ENCODE data around the gene MAN2B1. TPM values are rescaled to one million over a fixed set of nuclear protein-coding genes. Genes with fewer than 3 reads are reported as not detected.
"Not testable (repeated sequence)": the region's sequence is repeated elsewhere in the genome, so short reads cannot be mapped to it uniquely, and the experiment has no call there.

MAN2B1 gene
- total RNA-seq, 6 donors from 2014 or later: 56.8 to 299 (median 121) TPM

DNA sequence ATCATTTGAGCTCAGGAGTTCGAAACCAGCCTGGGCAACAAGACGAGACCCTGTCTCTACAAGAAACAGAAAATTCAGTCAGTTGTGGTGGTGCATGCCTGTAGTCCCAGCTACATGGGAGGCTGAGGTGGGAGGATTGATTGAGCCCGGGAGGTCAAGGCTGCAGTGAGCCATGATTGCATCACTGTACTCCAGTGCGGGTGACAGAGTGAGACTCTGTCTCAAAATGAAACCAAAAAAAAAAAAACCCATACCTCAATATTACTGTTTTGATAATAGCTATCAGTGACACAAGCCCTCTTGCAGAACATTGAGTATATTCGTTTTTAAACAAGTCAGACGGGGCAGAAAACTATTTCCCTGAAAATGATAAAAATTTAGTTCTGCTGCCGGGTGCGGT, 39.6 kb downstream of the MAN2B1 start:
- Histone ChIP-seq H3K9me3 (peaks cover 9 to 20% (median 17%) of the 10 kb centered on the region in 4 donors), H3K4me1 (peaks cover 0 to 2% (median 0%) of the 10 kb centered on the region in 4 donors), H3K36me3 (peaks cover 49 to 77% (median 61%) of the 10 kb centered on the region in 4 donors), H3K27me3 (no peaks in the 10 kb centered on the region), H3K4me3 (no peak overlapping the region), H3K27ac (no peak overlapping the region)
- DNase-seq: no peak
- 88 to 99% methylated on average over 8 of the region's 8 CpGs for WGBS, 2 donors
- no peak for ATAC-seq (ENCODE audit: low FRiP score in 2 of 2)
- TF ChIP-seq EP300 (IDR thresholded peaks at IDR 0.05) (no peak), POLR2A (IDR thresholded peaks at IDR 0.05) (no peak), POLR2AphosphoS5 (IDR thresholded peaks at IDR 0.05) (no peak)
- TF ChIP-seq, protein P1, sequence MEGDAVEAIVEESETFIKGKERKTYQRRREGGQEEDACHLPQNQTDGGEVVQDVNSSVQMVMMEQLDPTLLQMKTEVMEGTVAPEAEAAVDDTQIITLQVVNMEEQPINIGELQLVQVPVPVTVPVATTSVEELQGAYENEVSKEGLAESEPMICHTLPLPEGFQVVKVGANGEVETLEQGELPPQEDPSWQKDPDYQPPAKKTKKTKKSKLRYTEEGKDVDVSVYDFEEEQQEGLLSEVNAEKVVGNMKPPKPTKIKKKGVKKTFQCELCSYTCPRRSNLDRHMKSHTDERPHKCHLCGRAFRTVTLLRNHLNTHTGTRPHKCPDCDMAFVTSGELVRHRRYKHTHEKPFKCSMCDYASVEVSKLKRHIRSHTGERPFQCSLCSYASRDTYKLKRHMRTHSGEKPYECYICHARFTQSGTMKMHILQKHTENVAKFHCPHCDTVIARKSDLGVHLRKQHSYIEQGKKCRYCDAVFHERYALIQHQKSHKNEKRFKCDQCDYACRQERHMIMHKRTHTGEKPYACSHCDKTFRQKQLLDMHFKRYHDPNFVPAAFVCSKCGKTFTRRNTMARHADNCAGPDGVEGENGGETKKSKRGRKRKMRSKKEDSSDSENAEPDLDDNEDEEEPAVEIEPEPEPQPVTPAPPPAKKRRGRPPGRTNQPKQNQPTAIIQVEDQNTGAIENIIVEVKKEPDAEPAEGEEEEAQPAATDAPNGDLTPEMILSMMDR (IDR thresholded peaks at IDR 0.05): no peak

DNA sequence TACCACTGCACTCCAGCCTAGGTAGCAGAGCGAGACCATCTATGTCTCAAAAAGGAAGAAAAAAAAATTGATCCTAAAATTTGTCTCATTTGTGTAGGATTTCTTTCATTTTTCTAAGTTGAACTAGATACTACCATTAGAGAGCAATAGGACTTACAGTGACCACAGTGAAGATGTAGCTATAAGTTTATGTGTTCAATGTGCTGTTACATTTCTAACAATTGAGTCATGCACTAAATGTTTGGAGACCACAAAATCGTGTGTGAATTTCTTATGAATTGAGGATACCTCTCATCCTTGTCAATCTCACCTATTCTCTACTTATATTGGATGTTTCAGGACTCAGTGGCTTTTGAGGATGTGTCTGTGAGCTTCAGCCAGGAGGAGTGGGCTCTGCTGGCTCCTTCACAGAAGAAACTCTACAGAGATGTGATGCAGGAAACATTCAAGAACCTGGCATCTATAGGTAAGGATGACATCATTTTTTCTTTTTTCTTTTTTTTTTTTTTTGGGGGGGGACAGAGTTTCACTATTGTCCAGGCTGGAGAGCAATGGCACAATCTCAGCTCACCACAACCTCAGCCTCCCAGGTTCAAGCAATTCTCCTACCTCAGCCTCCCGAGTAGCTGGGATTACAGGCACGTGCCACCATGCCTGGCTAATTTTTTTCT, 43.0 kb downstream of the MAN2B1 start:
- Histone ChIP-seq H3K4me1 (peaks cover 0 to 3% (median 2%) of the 10 kb centered on the region in 4 donors), H3K27me3 (no peaks in the 10 kb centered on the region), H3K27ac (no peak overlapping the region), H3K36me3 (peaks cover 39 to 55% (median 49%) of the 10 kb centered on the region in 4 donors), H3K4me3 (no peak overlapping the region), H3K9me3 (peaks cover 9 to 14% (median 14%) of the 10 kb centered on the region in 4 donors)
- ATAC-seq (ENCODE audit: low FRiP score in 2 of 2): no peak
- WGBS, 2 donors: 88 to 91% methylated on average over 4 of the region's 4 CpGs
- no peak for DNase-seq
- TF ChIP-seq, protein P1 (IDR thresholded peaks at IDR 0.05): no peak
- no peak for TF ChIP-seq EP300 (IDR thresholded peaks at IDR 0.05)

DNA sequence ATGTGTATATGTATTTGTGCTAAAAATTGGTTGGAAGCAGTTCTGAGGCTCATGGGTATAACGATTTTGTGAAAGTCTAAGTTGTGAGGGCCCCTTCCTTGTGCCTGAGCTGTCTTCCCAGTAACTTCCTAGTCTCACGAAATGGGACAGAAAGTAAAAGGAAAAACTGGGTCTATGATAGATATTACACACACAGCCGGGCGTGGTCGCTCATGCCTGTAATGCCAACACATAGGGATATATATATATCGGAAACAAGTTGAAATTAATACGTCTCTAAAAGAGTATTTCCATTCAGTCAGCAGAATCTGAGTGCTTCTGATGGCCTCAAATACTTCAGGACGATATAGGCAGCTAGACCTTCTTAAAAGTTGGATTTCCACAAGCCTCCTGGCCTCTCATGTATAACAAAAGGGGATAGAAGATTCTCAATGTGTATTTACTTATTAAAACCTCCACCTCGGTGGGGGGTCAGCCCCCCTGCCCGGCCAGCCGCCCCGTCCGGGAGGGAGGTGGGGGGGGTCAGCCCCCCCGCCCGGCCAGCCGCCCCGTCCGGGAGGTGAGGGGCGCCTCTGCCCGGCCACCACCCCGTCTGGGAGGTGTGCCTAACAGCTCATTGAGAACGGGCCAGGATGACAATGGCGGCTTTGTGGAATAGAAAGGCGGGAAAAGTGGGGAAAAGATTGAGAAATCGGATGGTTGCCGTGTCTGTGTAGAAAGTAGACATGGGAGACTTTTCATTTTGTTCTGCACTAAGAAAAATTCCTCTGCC, 45.1 kb downstream of the MAN2B1 start:
- H3K36me3 ChIP-seq: peaks cover 20 to 40% (median 30%) of the 10 kb centered on the region in 4 donors
- peak overlapping the region in 1 of 4 donors; percentile 53 for H3K27ac ChIP-seq
- H3K27me3 ChIP-seq; H3K4me1 ChIP-seq; H3K4me3 ChIP-seq; H3K9me3 ChIP-seq; ATAC-seq (ENCODE audit: low FRiP score in 2 of 2); DNase-seq: not testable (repeated sequence)
- WGBS, 2 donors: 63 to 80% methylated on average over 21 to 26 of the region's 26 CpGs

DNA sequence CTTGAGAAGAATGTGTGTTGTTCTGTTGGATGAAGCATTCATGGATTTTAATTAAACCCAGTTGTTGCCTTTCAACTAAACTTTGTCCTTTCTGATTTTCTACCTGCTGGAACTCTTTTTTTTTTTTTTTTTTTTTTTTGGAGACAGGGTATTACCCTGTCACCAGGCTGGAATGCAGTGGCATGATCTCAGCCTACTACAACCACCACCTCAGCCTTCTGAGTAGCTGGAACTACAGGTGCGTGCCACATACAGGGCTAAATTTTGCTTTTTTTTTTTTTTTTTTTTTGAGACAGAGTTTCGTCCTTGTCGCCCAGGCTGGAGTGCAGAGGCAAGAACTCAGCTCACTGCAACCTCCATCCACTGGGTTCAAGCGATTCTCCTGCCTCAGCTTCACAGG, 48.9 kb downstream of the MAN2B1 start:
- peaks cover 16 to 30% (median 27%) of the 10 kb centered on the region in 4 donors for H3K4me1 ChIP-seq
- no peaks in the 10 kb centered on the region for H3K27me3 ChIP-seq
- ATAC-seq (ENCODE audit: low FRiP score in 2 of 2) (no peak), DNase-seq (no peak)
- TF ChIP-seq, protein P1 (IDR thresholded peaks at IDR 0.05): no peak
- TF ChIP-seq POLR2A (IDR thresholded peaks at IDR 0.05) (no peak), POLR2AphosphoS5 (IDR thresholded peaks at IDR 0.05) (no peak), EP300 (IDR thresholded peaks at IDR 0.05) (no peak)
- no peak overlapping the region for H3K27ac ChIP-seq
- no peak overlapping the region for H3K4me3 ChIP-seq
- WGBS, 2 donors: 98 to 99% methylated on average over 4 of the region's 4 CpGs
- H3K36me3 ChIP-seq: peaks cover 0 to 40% (median 13%) of the 10 kb centered on the region in 4 donors
- H3K9me3 ChIP-seq: no peaks in the 10 kb centered on the region

DNA sequence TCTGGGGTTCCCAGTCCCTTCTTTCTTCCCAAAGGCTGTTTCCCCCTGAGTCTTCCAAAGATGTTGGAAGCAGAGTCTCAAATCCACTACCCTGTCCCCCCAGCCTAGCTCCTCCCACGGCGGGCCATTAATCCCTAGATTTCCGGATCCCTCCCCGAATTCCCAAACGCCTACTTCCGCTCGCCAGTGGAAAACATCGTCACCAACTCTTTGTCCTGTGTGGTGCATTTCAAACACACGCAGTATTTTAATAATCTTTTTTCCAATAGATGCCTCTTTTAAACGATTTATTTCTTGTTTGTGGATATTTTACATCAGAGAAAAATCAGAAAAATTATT, 55.2 kb downstream of the MAN2B1 start:
- ATAC-seq (ENCODE audit: low FRiP score in 2 of 2): peak; percentile 82 to 88

More for the DNA sequence above, 55.2 kb downstream of the MAN2B1 start:
- TF ChIP-seq POLR2A (IDR thresholded peaks at IDR 0.05) (no peak), POLR2AphosphoS5 (IDR thresholded peaks at IDR 0.05) (peak in 1 of 2 donors; percentile 38)
- Histone ChIP-seq H3K36me3 (peaks cover 0 to 49% (median 14%) of the 10 kb centered on the region in 4 donors), H3K4me3 (peak overlapping the region; percentile 91 to 100 (median 96)), H3K4me1 (peaks cover 28 to 51% (median 44%) of the 10 kb centered on the region in 4 donors), H3K9me3 (no peaks in the 10 kb centered on the region), H3K27me3 (no peaks in the 10 kb centered on the region), H3K27ac (peak overlapping the region; percentile 98 to 100 (median 100))
- 0 to 1% methylated on average over 10 of the region's 10 CpGs for WGBS, 2 donors
- DNase-seq: peak in 1 of 2 donors; percentile 61
